ENCODE data around the gene C2orf49. TPM values are rescaled to one million over a fixed set of nuclear protein-coding genes. Genes with fewer than 3 reads are reported as not detected.

Gene C2orf49
- total RNA-seq, 4 donors from 2014 or later, result 6.8 to 83.3 (median 18.0) TPM

DNA sequence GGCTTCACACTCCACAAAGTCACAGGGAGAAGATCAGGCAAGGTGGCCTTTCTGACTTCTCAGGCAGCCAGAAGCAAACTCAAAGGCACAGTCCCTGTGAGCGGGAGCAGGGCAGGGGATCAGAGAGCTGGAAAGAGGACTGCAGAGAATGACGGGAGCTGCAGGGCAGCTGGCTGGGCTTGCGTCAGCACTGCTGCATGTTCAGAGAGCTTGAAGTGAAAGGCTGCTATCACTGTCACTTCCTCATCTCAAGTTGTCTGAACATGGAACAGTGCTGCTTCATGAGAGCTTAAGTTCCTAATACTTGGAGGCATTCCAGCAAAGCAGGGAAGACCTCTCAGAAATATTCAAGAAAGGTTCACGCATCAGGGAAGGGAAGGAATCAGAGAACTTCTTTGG is 28.2 kb upstream of the C2orf49 start:
- H3K27ac ChIP-seq, result no peak overlapping the region
- H3K4me1 ChIP-seq, result no peaks in the 10 kb centered on the region
- peaks cover 0 to 13% (median 0%) of the 10 kb centered on the region in 3 donors for H3K36me3 ChIP-seq
- TF ChIP-seq CTCF (IDR thresholded peaks at IDR 0.05) (no peak), POLR2A (IDR thresholded peaks at IDR 0.05) (no peak)
- H3K27me3 ChIP-seq, result no peaks in the 10 kb centered on the region
- DNase-seq, result no peak
- no peaks in the 10 kb centered on the region for H3K9me3 ChIP-seq
- no peak overlapping the region for H3K4me3 ChIP-seq

DNA sequence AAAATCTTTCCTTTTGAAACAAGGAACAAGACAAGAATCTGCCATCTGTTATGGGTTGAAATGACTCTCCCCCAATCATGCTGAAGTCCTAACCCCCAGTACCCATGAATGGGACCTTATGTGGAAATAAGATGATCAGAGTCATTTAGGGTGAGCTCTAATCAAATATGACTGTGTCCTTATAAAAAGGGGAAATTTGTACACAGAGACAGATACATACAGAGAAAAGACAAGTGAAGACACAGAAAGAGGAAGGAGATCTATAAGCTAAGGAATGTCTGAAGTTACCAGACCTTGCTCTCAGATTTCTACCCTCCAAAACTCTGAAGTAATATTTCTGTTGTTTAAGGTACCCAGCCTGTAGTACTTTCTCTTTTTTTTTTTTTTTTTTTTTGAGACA is 23.5 kb upstream of the C2orf49 start:
- no peak for DNase-seq
- no peaks in the 10 kb centered on the region for H3K36me3 ChIP-seq
- H3K4me3 ChIP-seq, result no peak overlapping the region
- TF ChIP-seq POLR2A (IDR thresholded peaks at IDR 0.05), result no peak
- no peak for TF ChIP-seq CTCF (IDR thresholded peaks at IDR 0.05)
- no peak overlapping the region for H3K27ac ChIP-seq
- H3K27me3 ChIP-seq, result no peaks in the 10 kb centered on the region
- no peaks in the 10 kb centered on the region for H3K9me3 ChIP-seq
- H3K4me1 ChIP-seq, result no peaks in the 10 kb centered on the region

GRCh38 chr2:105315314-105315713 is 22.0 kb upstream of the C2orf49 start:
- Histone ChIP-seq H3K9me3 (no peaks in the 10 kb centered on the region), H3K27ac (no peak overlapping the region), H3K27me3 (no peaks in the 10 kb centered on the region), H3K4me1 (no peaks in the 10 kb centered on the region), H3K36me3 (no peaks in the 10 kb centered on the region), H3K4me3 (no peak overlapping the region)
- TF ChIP-seq POLR2A (IDR thresholded peaks at IDR 0.05) (no peak), CTCF (IDR thresholded peaks at IDR 0.05) (no peak)
- no peak for DNase-seq

DNA sequence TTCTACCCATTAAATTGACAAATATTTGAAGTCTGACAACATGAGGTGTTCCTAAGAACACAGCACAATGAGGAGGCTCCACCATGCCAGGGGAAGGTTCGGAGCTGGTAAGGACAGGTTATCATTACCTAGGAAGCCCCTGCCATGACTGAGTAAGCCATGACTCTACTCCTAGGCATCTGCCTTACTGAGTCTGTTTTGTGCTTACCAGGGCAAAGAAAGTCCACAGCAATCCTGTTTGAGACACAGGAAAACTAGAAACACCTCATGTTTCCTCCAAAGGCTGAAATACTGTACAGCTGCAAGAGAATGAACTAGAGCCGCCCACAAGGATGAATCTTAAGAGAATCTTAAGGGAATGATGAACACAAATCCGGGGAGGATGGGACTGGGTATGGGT is 19.4 kb upstream of the C2orf49 start:
- Histone ChIP-seq H3K27me3 (no peaks in the 10 kb centered on the region), H3K4me3 (no peak overlapping the region), H3K4me1 (no peaks in the 10 kb centered on the region), H3K27ac (no peak overlapping the region), H3K9me3 (no peaks in the 10 kb centered on the region), H3K36me3 (no peaks in the 10 kb centered on the region)
- TF ChIP-seq CTCF (IDR thresholded peaks at IDR 0.05) (no peak), POLR2A (IDR thresholded peaks at IDR 0.05) (no peak)
- no peak for DNase-seq

DNA sequence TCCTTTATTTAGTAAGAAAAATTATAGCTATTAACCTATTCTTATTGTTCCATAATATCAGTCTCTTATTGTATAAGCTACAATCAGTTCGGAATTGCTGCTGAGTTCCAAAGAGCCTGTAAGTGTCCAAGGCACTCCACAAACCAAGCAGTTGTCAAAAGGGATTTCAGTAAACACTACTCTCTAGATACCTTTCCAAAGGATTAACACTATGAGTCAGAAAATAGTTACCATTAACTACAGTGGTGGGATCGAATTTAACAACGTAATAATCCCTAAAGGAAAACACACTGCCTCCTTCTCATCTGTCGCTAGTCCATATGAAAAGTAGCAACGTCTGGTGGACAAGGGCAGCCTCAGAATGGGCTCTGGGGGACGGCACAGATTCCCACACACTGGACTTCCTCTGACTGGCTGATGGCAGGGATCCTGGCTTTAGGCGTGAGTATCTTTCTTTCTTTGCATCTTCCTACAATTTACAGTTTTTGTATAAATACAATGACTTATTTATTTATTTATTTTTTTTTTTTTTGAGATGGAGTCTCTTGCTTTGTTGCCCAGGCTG is 16.6 kb upstream of the C2orf49 start:
- H3K36me3 ChIP-seq, result peaks cover 0 to 6% (median 0%) of the 10 kb centered on the region in 3 donors
- no peak overlapping the region for H3K4me3 ChIP-seq
- H3K9me3 ChIP-seq, result no peaks in the 10 kb centered on the region
- DNase-seq, result no peak
- no peak for TF ChIP-seq POLR2A (IDR thresholded peaks at IDR 0.05)
- no peak for TF ChIP-seq CTCF (IDR thresholded peaks at IDR 0.05)
- H3K27me3 ChIP-seq, result no peaks in the 10 kb centered on the region
- no peak overlapping the region for H3K27ac ChIP-seq
- H3K4me1 ChIP-seq, result no peaks in the 10 kb centered on the region
